ENCODE measurements around the gene ATCAY.
"Not testable (repeated sequence)": the region's sequence is repeated elsewhere in the genome, so short reads cannot be mapped to it uniquely, and the experiment has no call there.

ATCAY gene

GRCh38 chr19:3904233-3904632 lies 23.7 kb downstream of the ATCAY start:
- no peak for DNase-seq

- DNase-seq = no peak
These were observed 27.3 kb downstream of the ATCAY start for GRCh38 chr19:3907626-3908265.

GRCh38 chr19:3908266-3909054 lies 28.0 kb downstream of the ATCAY start:
- DNase-seq = no peak

GRCh38 chr19:3910105-3910504 lies 29.6 kb downstream of the ATCAY start:
- DNase-seq = no peak

- DNase-seq = no peak
These were observed 33.7 kb downstream of the ATCAY start for GRCh38 chr19:3914199-3914598.

- no peak for DNase-seq
These were observed 35.5 kb downstream of the ATCAY start for GRCh38 chr19:3916033-3916432.

- DNase-seq = no peak
These were observed 39.3 kb downstream of the ATCAY start for GRCh38 chr19:3919793-3920192.

- no peak for DNase-seq
These were observed 42.7 kb downstream of the ATCAY start for GRCh38 chr19:3923096-3923758.

- no peak for DNase-seq
These were observed 43.4 kb downstream of the ATCAY start for GRCh38 chr19:3923912-3924311.

- no peak for DNase-seq
These were observed 50.6 kb downstream of the ATCAY start for GRCh38 chr19:3931041-3931440.

GRCh38 chr19:3932931-3933810 lies 52.7 kb downstream of the ATCAY start, which contains the start of gene NMRK2:
NMRK2 (plus strand) TSS chr19:3933069; CDS start chr19:3933672, 603 bp downstream.
- no peak for DNase-seq

GRCh38 chr19:3936506-3937442 lies 56.3 kb downstream of the ATCAY start:
- no peak for DNase-seq

GRCh38 chr19:3938300-3938950 lies 57.9 kb downstream of the ATCAY start:
- not testable (repeated sequence) for DNase-seq

- no peak for DNase-seq
These were observed 62.4 kb downstream of the ATCAY start for GRCh38 chr19:3942790-3943409.

- DNase-seq = no peak
These were observed 63.7 kb downstream of the ATCAY start for GRCh38 chr19:3944018-3944721.

- DNase-seq = no peak
These were observed 65.4 kb downstream of the ATCAY start for GRCh38 chr19:3945838-3946237.

GRCh38 chr19:3947316-3947933 lies 66.9 kb downstream of the ATCAY start:
- not testable (repeated sequence) for DNase-seq

GRCh38 chr19:3949294-3949693 lies 68.8 kb downstream of the ATCAY start:
- DNase-seq = no peak

All from stimulated activated CD4-positive, alpha-beta T cell treated with anti-CD3 and anti-CD28 coated beads, Interleukin-4, amount 100 ng/mL, for 1 hour (primary cell).